T-helper 2 cell treated with Interferon-gamma antibody and Interleukin-4, amounts not matched to agents 5 μg/mL and 100 μg/mL, for 36 hours (primary cell): ENCODE data around the gene CRB2.

Source experiments
- DNase-seq: peaks from one replicate; pipeline ENCODE4 v3.0.0; 2021; ENCODE audit warnings: low spot score
- H3K27ac Mint-ChIP-seq: one replicate; pipeline ENCODE4 v1.8.0; 2021; ENCODE audit warnings: mild to moderate bottlenecking, mixed read lengths
- H3K27me3 Mint-ChIP-seq: one replicate; pipeline ENCODE4 v1.8.0; 2021; ENCODE audit warnings: low read depth, mixed read lengths
- H3K36me3 Mint-ChIP-seq: one replicate; pipeline ENCODE4 v1.8.0; 2021; ENCODE audit warnings: low read depth, mixed read lengths
- H3K4me1 Mint-ChIP-seq: one replicate; pipeline ENCODE4 v1.8.0; 2021; ENCODE audit warnings: low read depth, mixed read lengths
- H3K4me3 Mint-ChIP-seq: one replicate; pipeline ENCODE4 v1.8.0; 2022; ENCODE audit warnings: mild to moderate bottlenecking, moderate library complexity, mixed read lengths
- H3K9me3 Mint-ChIP-seq: one replicate; pipeline ENCODE4 v1.8.0; 2021; ENCODE audit warnings: mixed read lengths

Gene CRB2

DNA sequence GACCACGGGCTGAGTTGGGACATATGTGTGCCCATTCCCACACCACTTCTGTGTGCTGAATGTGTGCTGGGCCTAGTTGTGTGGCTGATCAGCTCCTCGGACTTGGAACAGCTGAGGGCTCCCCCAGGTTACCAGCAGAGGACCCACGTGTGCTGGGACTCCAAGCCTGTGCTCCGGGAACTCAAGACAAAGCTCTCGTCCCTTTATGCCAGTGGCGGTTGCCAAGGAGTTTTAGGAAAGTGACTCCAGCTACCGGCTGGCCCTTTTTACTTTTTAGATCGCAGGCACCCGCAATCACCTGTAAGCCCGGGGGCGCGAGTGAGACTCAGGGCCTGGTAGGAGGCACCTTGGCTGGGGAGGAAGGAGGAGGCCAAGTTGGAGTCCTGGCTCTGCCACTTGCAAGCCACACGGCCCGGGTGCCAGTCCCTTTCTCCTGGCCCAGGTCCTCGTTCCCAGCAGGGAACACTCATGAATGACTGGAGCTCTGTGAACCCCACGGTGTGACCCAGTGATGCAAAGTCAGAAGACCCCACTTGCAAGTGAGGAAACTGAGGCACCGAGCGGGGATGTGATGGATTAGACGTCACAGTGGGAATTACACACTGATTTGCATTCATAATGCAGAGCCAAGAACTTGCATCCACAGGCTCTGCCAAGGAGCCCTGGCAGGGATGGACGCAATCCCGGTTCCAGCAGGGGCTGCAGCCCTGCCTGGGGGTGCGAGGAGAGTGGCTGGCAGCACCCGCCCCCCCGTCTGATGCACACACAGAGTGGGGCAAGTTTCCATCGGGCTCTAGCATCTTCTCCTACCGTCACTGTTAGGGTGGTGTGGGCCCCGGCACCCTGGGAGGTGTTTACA is 26.9 kb downstream of the CRB2 start:
- DNase-seq = no peak
- Mint-ChIP-seq H3K27ac (no peak overlapping the region), H3K27me3 (no peaks in the 10 kb centered on the region), H3K9me3 (no peaks in the 10 kb centered on the region), H3K4me1 (no peaks in the 10 kb centered on the region), H3K4me3 (no peak overlapping the region), H3K36me3 (no peaks in the 10 kb centered on the region)

DNA sequence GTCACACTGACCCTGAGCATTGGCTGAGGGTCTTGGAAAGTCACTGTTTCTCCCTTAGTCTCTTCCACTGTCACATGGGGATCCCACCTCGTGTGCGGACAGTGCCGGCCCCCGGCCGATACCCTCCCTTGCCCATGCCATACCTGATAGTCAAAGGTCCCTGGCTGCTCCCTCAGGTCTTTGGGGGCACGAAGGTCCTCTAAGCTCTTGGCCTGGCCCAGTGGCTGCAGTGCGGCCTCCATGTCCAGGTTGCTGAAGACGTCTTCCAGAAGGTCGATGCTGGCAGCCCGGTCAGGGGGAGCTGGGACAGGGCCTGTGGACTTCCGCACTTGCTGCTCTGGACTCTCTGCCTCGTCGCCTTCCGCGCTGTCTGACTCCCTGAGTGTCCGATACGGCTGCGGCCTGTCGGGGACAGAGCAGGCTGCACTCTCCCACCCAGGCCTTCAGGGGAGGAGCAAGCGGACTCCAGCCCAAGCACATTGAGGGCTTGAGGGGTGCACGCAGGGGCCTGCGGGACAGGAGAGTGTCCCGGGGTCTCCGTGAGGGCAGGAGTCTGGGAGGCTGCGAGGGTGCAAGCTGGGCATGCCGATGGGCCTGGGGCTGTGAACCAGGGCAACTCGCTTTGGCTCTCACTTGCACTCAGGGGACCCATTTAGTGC is 27.6 kb downstream of the CRB2 start:
- Mint-ChIP-seq H3K9me3 (no peaks in the 10 kb centered on the region), H3K36me3 (no peaks in the 10 kb centered on the region), H3K27me3 (no peaks in the 10 kb centered on the region), H3K4me1 (no peaks in the 10 kb centered on the region), H3K27ac (no peak overlapping the region), H3K4me3 (no peak overlapping the region)
- no peak for DNase-seq

- no peaks in the 10 kb centered on the region for H3K27me3 Mint-ChIP-seq
- H3K36me3 Mint-ChIP-seq = no peaks in the 10 kb centered on the region
- no peak overlapping the region for H3K4me3 Mint-ChIP-seq
- no peaks in the 10 kb centered on the region for H3K4me1 Mint-ChIP-seq
- no peak for DNase-seq
- no peaks in the 10 kb centered on the region for H3K9me3 Mint-ChIP-seq
- no peak overlapping the region for H3K27ac Mint-ChIP-seq
These were observed 31.7 kb downstream of the CRB2 start for GRCh38 chr9:123387686-123388085.

DNA sequence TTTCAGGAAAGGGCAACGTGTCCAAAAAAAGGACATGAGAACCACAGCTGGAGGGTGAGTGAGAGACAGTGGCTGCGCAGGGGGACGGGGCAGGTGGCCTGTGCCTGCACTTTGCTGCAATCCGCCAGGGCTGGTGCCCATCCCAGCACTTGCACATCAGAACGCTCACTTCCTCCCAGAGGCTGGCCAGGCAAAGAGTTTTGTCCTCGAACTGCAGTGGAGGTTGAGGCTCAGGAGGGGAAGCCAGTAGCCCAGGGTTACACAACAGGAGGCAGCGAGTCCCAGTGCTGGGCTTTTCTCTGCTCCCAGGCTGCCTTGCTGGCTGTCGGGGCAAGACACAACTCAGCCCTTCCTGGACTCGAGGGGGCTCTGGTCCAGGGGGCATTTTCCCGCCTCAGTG is 33.1 kb downstream of the CRB2 start:
- H3K9me3 Mint-ChIP-seq = no peaks in the 10 kb centered on the region
- DNase-seq = no peak
- H3K36me3 Mint-ChIP-seq = no peaks in the 10 kb centered on the region
- H3K4me1 Mint-ChIP-seq = no peaks in the 10 kb centered on the region
- no peaks in the 10 kb centered on the region for H3K27me3 Mint-ChIP-seq
- H3K27ac Mint-ChIP-seq = no peak overlapping the region
- H3K4me3 Mint-ChIP-seq = no peak overlapping the region

GRCh38 chr9:123389698-123390097 is 33.7 kb downstream of the CRB2 start:
- Mint-ChIP-seq H3K27ac (no peak overlapping the region), H3K36me3 (no peaks in the 10 kb centered on the region), H3K4me1 (no peaks in the 10 kb centered on the region)

GRCh38 chr9:123390337-123391135 is 34.5 kb downstream of the CRB2 start:
- no peaks in the 10 kb centered on the region for H3K36me3 Mint-ChIP-seq
- H3K27ac Mint-ChIP-seq = no peak overlapping the region
- no peaks in the 10 kb centered on the region for H3K27me3 Mint-ChIP-seq
- no peaks in the 10 kb centered on the region for H3K9me3 Mint-ChIP-seq
- no peaks in the 10 kb centered on the region for H3K4me1 Mint-ChIP-seq
- no peak for DNase-seq
- no peak overlapping the region for H3K4me3 Mint-ChIP-seq

More at GRCh38 chr9:123389698-123390097, 33.7 kb downstream of the CRB2 start:
- Mint-ChIP-seq H3K9me3 (no peaks in the 10 kb centered on the region), H3K4me3 (no peak overlapping the region), H3K27me3 (no peaks in the 10 kb centered on the region)
- DNase-seq = no peak

GRCh38 chr9:123391233-123391632 is 35.2 kb downstream of the CRB2 start:
- Mint-ChIP-seq H3K27me3 (no peaks in the 10 kb centered on the region), H3K4me1 (no peaks in the 10 kb centered on the region), H3K4me3 (no peak overlapping the region), H3K36me3 (no peaks in the 10 kb centered on the region), H3K27ac (no peak overlapping the region), H3K9me3 (no peaks in the 10 kb centered on the region)
- DNase-seq = no peak

DNA sequence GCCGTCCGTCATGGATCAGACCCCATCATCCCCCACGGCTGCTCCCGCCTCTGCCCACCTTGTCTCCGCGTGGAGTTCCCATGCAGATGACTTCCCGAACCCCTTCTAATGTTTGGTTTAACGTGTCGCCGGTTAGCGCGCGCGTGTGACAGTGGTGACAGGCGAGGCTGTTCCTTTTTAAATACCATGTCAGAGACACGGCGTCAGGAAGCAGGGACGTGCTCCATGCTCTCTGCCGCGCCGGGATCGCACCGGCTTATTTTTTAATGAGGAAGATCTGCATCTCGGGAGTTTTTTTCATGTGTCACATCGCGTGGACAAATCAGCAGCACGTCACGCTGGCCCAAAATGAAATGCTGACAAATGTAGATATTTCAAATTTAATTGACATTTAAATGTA is 35.9 kb downstream of the CRB2 start:
- DNase-seq = no peak
- no peaks in the 10 kb centered on the region for H3K4me1 Mint-ChIP-seq
- no peaks in the 10 kb centered on the region for H3K27me3 Mint-ChIP-seq
- no peaks in the 10 kb centered on the region for H3K36me3 Mint-ChIP-seq
- H3K9me3 Mint-ChIP-seq = no peaks in the 10 kb centered on the region
- H3K4me3 Mint-ChIP-seq = no peak overlapping the region
- H3K27ac Mint-ChIP-seq = no peak overlapping the region

GRCh38 chr9:123392802-123393201 is 36.8 kb downstream of the CRB2 start:
- DNase-seq = no peak
- H3K36me3 Mint-ChIP-seq = no peaks in the 10 kb centered on the region

GRCh38 chr9:123394291-123395235 is 38.6 kb downstream of the CRB2 start:
- DNase-seq = no peak
- Mint-ChIP-seq H3K27me3 (no peaks in the 10 kb centered on the region), H3K36me3 (no peaks in the 10 kb centered on the region), H3K27ac (no peak overlapping the region), H3K9me3 (no peaks in the 10 kb centered on the region), H3K4me1 (no peaks in the 10 kb centered on the region), H3K4me3 (no peak overlapping the region)

More at GRCh38 chr9:123392802-123393201, 36.8 kb downstream of the CRB2 start:
- Mint-ChIP-seq H3K27me3 (no peaks in the 10 kb centered on the region), H3K9me3 (no peaks in the 10 kb centered on the region), H3K4me1 (no peaks in the 10 kb centered on the region), H3K27ac (no peak overlapping the region), H3K4me3 (no peak overlapping the region)

DNA sequence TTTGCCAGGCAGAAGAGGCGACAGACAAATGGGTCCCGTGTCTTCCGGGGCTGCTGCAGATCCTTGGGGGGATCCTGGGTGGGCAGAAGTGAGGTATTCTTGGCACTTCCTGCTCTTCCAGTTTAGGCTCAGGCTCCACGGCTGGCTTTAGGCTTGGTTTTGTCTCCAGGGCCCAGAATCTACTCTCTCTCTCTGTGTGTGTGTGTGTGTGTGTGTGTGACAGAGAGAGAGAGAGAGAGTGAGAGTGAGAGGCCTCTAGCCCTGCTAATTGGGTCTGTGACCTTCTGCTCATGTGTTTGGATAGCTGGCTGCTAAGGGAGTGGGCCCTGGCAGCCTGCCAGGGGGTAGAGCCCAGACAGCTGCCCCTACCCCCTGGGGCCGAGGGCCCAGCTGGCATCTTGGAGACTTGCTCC is 39.3 kb downstream of the CRB2 start:
- Mint-ChIP-seq H3K9me3 (no peaks in the 10 kb centered on the region), H3K4me1 (no peaks in the 10 kb centered on the region), H3K36me3 (no peaks in the 10 kb centered on the region), H3K27ac (no peak overlapping the region), H3K4me3 (no peak overlapping the region), H3K27me3 (no peaks in the 10 kb centered on the region)
- DNase-seq = no peak

GRCh38 chr9:123395689-123396511 is 39.9 kb downstream of the CRB2 start:
- no peak for DNase-seq
- Mint-ChIP-seq H3K27ac (no peak overlapping the region), H3K9me3 (no peaks in the 10 kb centered on the region), H3K36me3 (no peaks in the 10 kb centered on the region), H3K4me3 (no peak overlapping the region), H3K27me3 (no peaks in the 10 kb centered on the region), H3K4me1 (no peaks in the 10 kb centered on the region)

- DNase-seq = no peak
- H3K27me3 Mint-ChIP-seq = no peaks in the 10 kb centered on the region
- no peak overlapping the region for H3K4me3 Mint-ChIP-seq
- H3K36me3 Mint-ChIP-seq = no peaks in the 10 kb centered on the region
- no peaks in the 10 kb centered on the region for H3K9me3 Mint-ChIP-seq
- no peaks in the 10 kb centered on the region for H3K4me1 Mint-ChIP-seq
- no peak overlapping the region for H3K27ac Mint-ChIP-seq
These were observed 42.0 kb downstream of the CRB2 start for GRCh38 chr9:123397975-123398374.
